H9 (cell line): Measurements from ENCODE around the gene PRKCA. TPM values are rescaled to one million over a fixed set of nuclear protein-coding genes. Genes with fewer than 3 reads are reported as not detected.

Experiments used
- DNase-seq: peaks from one replicate; pipeline ENCODE4 v3.0.0-alpha.2; 2017
- H2AFZ ChIP-seq: one replicate; pipeline ENCODE4 v1.6.1; 2013; ENCODE audit warnings: mild to moderate bottlenecking, low read length, control low read depth, moderate library complexity
- H2AK5ac ChIP-seq: 2 replicates; pipeline ENCODE4 v1.6.1; 2013; ENCODE audit warnings: low read length, control low read depth, mixed read lengths; ENCODE audit not compliant: insufficient read length
- H2BK120ac ChIP-seq: one replicate; pipeline ENCODE4 v1.6.1; 2013; ENCODE audit warnings: low read depth, mild to moderate bottlenecking, low read length, control low read depth, inconsistent platforms; ENCODE audit not compliant: poor library complexity, severe bottlenecking
- H2BK12ac ChIP-seq: 2 replicates; pipeline ENCODE4 v1.6.1; 2013; ENCODE audit warnings: low read length, control low read depth, mixed read lengths, low read depth; ENCODE audit not compliant: insufficient read length
- H2BK15ac ChIP-seq: 2 replicates; pipeline ENCODE4 v1.6.1; 2013; ENCODE audit warnings: low read depth, low read length, control low read depth
- H2BK20ac ChIP-seq: one replicate; pipeline ENCODE4 v1.6.1; 2013; ENCODE audit warnings: low read depth, mild to moderate bottlenecking, low read length, control low read depth, inconsistent platforms; ENCODE audit not compliant: poor library complexity, severe bottlenecking
- H2BK5ac ChIP-seq: 2 replicates; pipeline ENCODE4 v1.6.1; 2013; ENCODE audit warnings: low read length, control low read depth, mixed read lengths; ENCODE audit not compliant: insufficient read length
- H3K14ac ChIP-seq: 2 replicates; pipeline ENCODE4 v1.6.1; 2013; ENCODE audit warnings: low read length, control low read depth; ENCODE audit not compliant: insufficient read depth
- H3K18ac ChIP-seq: 2 replicates; pipeline ENCODE4 v1.6.1; 2013; ENCODE audit warnings: low read depth, mild to moderate bottlenecking, mixed read lengths, low read length, control low read depth; ENCODE audit not compliant: insufficient read length
- H3K23ac ChIP-seq: 2 replicates; pipeline ENCODE4 v1.6.1; 2013; ENCODE audit warnings: low read length, control low read depth, mixed read lengths, low read depth; ENCODE audit not compliant: insufficient read length
- H3K23me2 ChIP-seq: 2 replicates; pipeline ENCODE4 v1.6.1; 2013; ENCODE audit warnings: low read depth, mild to moderate bottlenecking, mixed read lengths, low read length, control low read depth; ENCODE audit not compliant: insufficient read length, poor library complexity, severe bottlenecking
- H3K27ac ChIP-seq: 2 replicates; pipeline ENCODE4 v1.5.1; 2013; ENCODE audit warnings: low read length, control low read depth, mixed read lengths, low read depth; ENCODE audit not compliant: insufficient read length
- H3K27me3 ChIP-seq: 2 replicates; pipeline ENCODE4 v1.6.1; 2013; ENCODE audit warnings: low read length, control low read depth, inconsistent platforms; ENCODE audit not compliant: insufficient read depth
- H3K4ac ChIP-seq: 2 replicates; pipeline ENCODE4 v1.6.1; 2013; ENCODE audit warnings: low read depth, mild to moderate bottlenecking, control low read depth, inconsistent platforms, low read length, moderate library complexity
- H3K4me1 ChIP-seq: 2 replicates; pipeline ENCODE4 v1.6.1; 2013; ENCODE audit warnings: low read length, control low read depth, inconsistent platforms; ENCODE audit not compliant: insufficient read depth
- H3K4me2 ChIP-seq: 2 replicates; pipeline ENCODE4 v1.6.1; 2013; ENCODE audit warnings: low read length, control low read depth, mixed read lengths; ENCODE audit not compliant: insufficient read length, insufficient read depth
- H3K56ac ChIP-seq: 2 replicates; pipeline ENCODE4 v1.6.1; 2013; ENCODE audit warnings: low read depth, mild to moderate bottlenecking, mixed read lengths, low read length, control low read depth; ENCODE audit not compliant: insufficient read length
- H3K79me1 ChIP-seq: 2 replicates; pipeline ENCODE4 v1.6.1; 2013; ENCODE audit warnings: low read depth, mild to moderate bottlenecking, moderate library complexity, low read length, control low read depth, inconsistent platforms; ENCODE audit not compliant: insufficient read depth, poor library complexity, severe bottlenecking
- H3K79me2 ChIP-seq: 2 replicates; pipeline ENCODE4 v1.6.1; 2013; ENCODE audit warnings: low read length, control low read depth, inconsistent platforms; ENCODE audit not compliant: insufficient read depth
- H3K9ac ChIP-seq: 2 replicates; pipeline ENCODE4 v1.6.1; 2013; ENCODE audit warnings: low read length, control low read depth, mixed read lengths; ENCODE audit not compliant: insufficient read length; ENCODE audit errors: extremely low read depth
- H3K9me3 ChIP-seq: one replicate; pipeline ENCODE4 v1.6.1; 2013; ENCODE audit warnings: low read depth, low read length, inconsistent platforms; ENCODE audit not compliant: control insufficient read depth
- H3T11ph ChIP-seq: one replicate; pipeline ENCODE4 v1.6.1; 2013; ENCODE audit warnings: mild to moderate bottlenecking, low read length, control low read depth, inconsistent platforms
- H4K20me1 ChIP-seq: one replicate; pipeline ENCODE4 v1.6.1; 2013; ENCODE audit not compliant: control insufficient read depth, insufficient read length, insufficient read depth
- H4K5ac ChIP-seq: 2 replicates; pipeline ENCODE4 v1.6.1; 2013; ENCODE audit warnings: low read depth, mild to moderate bottlenecking, mixed read lengths, low read length, control low read depth; ENCODE audit not compliant: insufficient read length
- H4K8ac ChIP-seq: replicated peaks from 2 replicates; pipeline ENCODE4 v1.6.1; 2013; ENCODE audit warnings: low read length, control low read depth, mixed read lengths, low read depth; ENCODE audit not compliant: insufficient read length
- H4K91ac ChIP-seq: 2 replicates; pipeline ENCODE4 v1.6.1; 2013; ENCODE audit warnings: low read depth, mild to moderate bottlenecking, moderate library complexity, mixed read lengths, low read length, control low read depth; ENCODE audit not compliant: insufficient read length
- H3K27ac Mint-ChIP-seq, 3 experiments: 2 replicates in 2 of 3; 3 replicates in 1 of 3; pipeline ENCODE4 v1.8.0; 2020 to 2021; ENCODE audit warnings: mixed read lengths in 3 of 3, mild to moderate bottlenecking in 1 of 3, moderate library complexity in 1 of 3
- H3K27me3 Mint-ChIP-seq: 2 replicates; pipeline ENCODE4 v1.8.0; 2021; ENCODE audit warnings: low read depth, mild to moderate bottlenecking, moderate library complexity, mixed read lengths
- H3K36me3 Mint-ChIP-seq, 3 experiments: 2 replicates in 2 of 3; 3 replicates in 1 of 3; pipeline ENCODE4 v1.8.0; 2020 to 2021; ENCODE audit warnings: low read depth in 3 of 3, mixed read lengths in 3 of 3; ENCODE audit not compliant: insufficient read depth in 1 of 3
- H3K4me1 Mint-ChIP-seq, 2 experiments: 2 replicates each; pipeline ENCODE4 v1.8.0; 2020; ENCODE audit warnings: mixed read lengths in 2 of 2
- H3K4me3 Mint-ChIP-seq, 2 experiments: 2 replicates in 1 of 2; 3 replicates in 1 of 2; pipeline ENCODE4 v1.8.0; 2020 to 2021; ENCODE audit warnings: mild to moderate bottlenecking in 2 of 2, mixed read lengths in 2 of 2, moderate library complexity in 1 of 2
- H3K9me3 Mint-ChIP-seq, 2 experiments: 2 replicates in 1 of 2; 3 replicates in 1 of 2; pipeline ENCODE4 v1.8.0; 2020; ENCODE audit warnings: mild to moderate bottlenecking in 2 of 2, mixed read lengths in 2 of 2, moderate library complexity in 1 of 2
- CTCF ChIP-seq: fragments of 200-600 bp; sonication (generic); conservative IDR thresholded peaks from 3 replicates; pipeline ENCODE4 v1.8.0; 2021; ENCODE audit warnings: antibody characterized with exemption, mild to moderate bottlenecking
- WGBS: extraction: QIAGEN DNeasy Blood & Tissue Kit; methylation state at CpG from one replicate; pipeline ENCODE4 v1.1.7; 2013; ENCODE audit warnings: missing lambda C conversion rate, low lambda C conversion rate, mixed read lengths; ENCODE audit not compliant: insufficient read length; ENCODE audit errors: extremely low coverage; 5-methylcytosine and 5-hydroxymethylcytosine counted together
- total RNA-seq: library from RNA; stranded (reverse); gene quantifications from 2 replicates; pipeline ENCODE4 v1.2.1, GENCODE V29; 2021

PRKCA gene
- total RNA-seq, 1 experiment from 2014 or later, result 10.5 TPM

DNA sequence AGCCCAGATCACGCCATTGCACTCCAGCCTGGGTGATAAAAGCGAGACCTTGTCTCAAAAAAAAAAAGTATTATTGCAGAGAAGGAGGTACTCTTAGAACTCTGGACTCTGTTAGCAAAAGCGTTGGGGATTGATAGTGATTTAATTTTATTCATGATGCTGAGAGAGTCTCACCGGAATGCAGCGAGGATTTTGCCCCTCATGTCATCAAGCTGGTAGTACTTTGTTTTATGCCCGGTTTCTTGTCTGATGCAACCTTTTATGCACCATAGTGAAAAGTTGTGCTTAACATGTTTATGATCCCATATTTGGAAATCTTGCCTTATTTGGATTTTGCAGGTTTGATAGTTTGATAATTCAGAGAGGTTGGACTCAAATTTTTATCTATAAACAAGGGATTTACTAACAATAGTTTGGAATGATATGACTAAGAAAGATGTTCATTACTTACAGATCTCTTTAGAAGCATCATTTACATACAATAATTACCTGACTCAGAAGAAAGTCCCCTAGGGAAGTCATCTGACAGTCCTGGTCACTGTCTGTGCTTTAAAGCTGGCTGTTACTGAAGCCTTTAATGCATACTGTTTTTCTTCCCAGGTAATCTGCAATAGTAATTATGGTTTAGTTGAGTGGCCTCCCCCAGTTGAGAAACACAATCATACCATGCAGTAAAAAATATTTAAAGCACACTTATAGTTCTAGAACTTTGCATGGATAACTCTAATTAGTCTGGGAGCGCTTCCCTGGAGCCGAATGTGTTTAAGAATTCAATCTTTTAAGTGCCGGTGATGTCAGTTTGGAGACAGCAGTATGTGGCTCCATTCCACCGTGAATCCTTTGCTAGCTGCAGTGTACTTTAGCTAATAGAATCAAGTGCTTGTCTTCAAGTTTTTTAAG lies 120.9 kb downstream of the PRKCA start:
- no peak overlapping the region for H3K9ac ChIP-seq
- H3K4me2 ChIP-seq, result no peak overlapping the region
- DNase-seq, result no peak

More for the DNA sequence above, 120.9 kb downstream of the PRKCA start:
- H3K18ac ChIP-seq, result no peak overlapping the region
- no peak overlapping the region for H2BK15ac ChIP-seq
- no CpG with 5 or more reads among the region's 10 CpGs for WGBS
- H2AK5ac ChIP-seq, result no peak overlapping the region
- H3K27ac Mint-ChIP-seq, result peak overlapping the region in 1 of 3 experiments; percentile 85; a peak in 2 of 7 replicates
- H3K4me1 ChIP-seq, result peaks cover 3% of the 10 kb centered on the region; the same call in 1 of the 2 replicates
- TF ChIP-seq CTCF, result no peak
- no peaks in the 10 kb centered on the region for H3K9me3 ChIP-seq
- H2BK20ac ChIP-seq, result no peak overlapping the region
- H3K36me3 Mint-ChIP-seq, result no peaks in the 10 kb centered on the region
- no peak overlapping the region for H4K8ac ChIP-seq
- no peaks in the 10 kb centered on the region; the same call in 1 of the 2 replicates for H3K79me2 ChIP-seq
- no peak overlapping the region for H3K27ac ChIP-seq
- no peak overlapping the region for H2BK5ac ChIP-seq
- H3K56ac ChIP-seq, result no peak overlapping the region
- no peak overlapping the region for H2BK12ac ChIP-seq
- H4K20me1 ChIP-seq, result no peaks in the 10 kb centered on the region
- no peaks in the 10 kb centered on the region for H3K23me2 ChIP-seq
- H3K27me3 Mint-ChIP-seq, result no peaks in the 10 kb centered on the region; the same call in 1 of the 2 replicates
- no peak overlapping the region for H2AFZ ChIP-seq
- no peak overlapping the region for H4K5ac ChIP-seq
- H3T11ph ChIP-seq, result no peak overlapping the region
- no peaks in the 10 kb centered on the region for H3K79me1 ChIP-seq
- no peak overlapping the region for H3K4ac ChIP-seq
- H2BK120ac ChIP-seq, result no peak overlapping the region
- H4K91ac ChIP-seq, result no peak overlapping the region
- no peaks in the 10 kb centered on the region; a peak in 1 of 5 replicates for H3K9me3 Mint-ChIP-seq
- peaks cover 30 to 34% of the 10 kb centered on the region in 2 experiments for H3K4me1 Mint-ChIP-seq
- no peak overlapping the region for H3K4me3 Mint-ChIP-seq
- no peak overlapping the region for H3K23ac ChIP-seq
- no peak overlapping the region for H3K14ac ChIP-seq
- no peaks in the 10 kb centered on the region for H3K27me3 ChIP-seq
